NCI-H128 (cell line): Measurements from ENCODE around the gene NFATC2IP.
"Not testable (repeated sequence)": the region's sequence is repeated elsewhere in the genome, so short reads cannot be mapped to it uniquely, and the experiment has no call there.

Experiments used
- DNase-seq: peaks from one replicate; lab custom pipeline; 2025; ENCODE audit not compliant: unreplicated experiment; lab: John Stamatoyannopoulos, UW

Gene NFATC2IP

GRCh38 chr16:28925386-28926228 lies 25.1 kb upstream of the NFATC2IP start:
- peak; percentile 17 for DNase-seq

- not testable (repeated sequence) for DNase-seq
Measured at GRCh38 chr16:28926284-28926683, 24.5 kb upstream of the NFATC2IP start.

GRCh38 chr16:28927815-28928214 lies 22.9 kb upstream of the NFATC2IP start:
- DNase-seq, result no peak

- no peak for DNase-seq
Measured at GRCh38 chr16:28930203-28930602, 20.5 kb upstream of the NFATC2IP start.

- no peak for DNase-seq
Measured at GRCh38 chr16:28930652-28931051, 20.1 kb upstream of the NFATC2IP start.

- no peak for DNase-seq
Measured at GRCh38 chr16:28931801-28932225, 18.9 kb upstream of the NFATC2IP start, which contains the start of gene CD19. Gene CD19, plus strand, starts transcription at chr16:28931971. Its CDS starts 30 bp downstream, at chr16:28932001.

- DNase-seq, result no peak
Measured at GRCh38 chr16:28932339-28933141, 18.2 kb upstream of the NFATC2IP start.

- no peak for DNase-seq
Measured at GRCh38 chr16:28933171-28933570, 17.6 kb upstream of the NFATC2IP start.

- no peak for DNase-seq
Measured at GRCh38 chr16:28935346-28935745, 15.4 kb upstream of the NFATC2IP start.

- no peak for DNase-seq
Measured at GRCh38 chr16:28935924-28936783, 14.6 kb upstream of the NFATC2IP start.

GRCh38 chr16:28936784-28937155 lies 14.0 kb upstream of the NFATC2IP start:
- no peak for DNase-seq

- DNase-seq, result no peak
Measured at GRCh38 chr16:28937222-28937876, 13.4 kb upstream of the NFATC2IP start.

- DNase-seq, result no peak
Measured at GRCh38 chr16:28938721-28939120, 12.0 kb upstream of the NFATC2IP start.

- not testable (repeated sequence) for DNase-seq
Measured at GRCh38 chr16:28939825-28940224, 10.9 kb upstream of the NFATC2IP start.

GRCh38 chr16:28943281-28943680 lies 7.5 kb upstream of the NFATC2IP start:
- DNase-seq, result no peak

GRCh38 chr16:28946681-28947080 lies 4.1 kb upstream of the NFATC2IP start:
- DNase-seq, result no peak

GRCh38 chr16:28951410-28951943 lies 740 bp downstream of the NFATC2IP start:
- DNase-seq, result no peak

GRCh38 chr16:28958216-28958615 lies 7.5 kb downstream of the NFATC2IP start:
- DNase-seq, result no peak

- no peak for DNase-seq
Measured at GRCh38 chr16:28958836-28959235, 8.1 kb downstream of the NFATC2IP start.

GRCh38 chr16:28964072-28964471 lies 13.3 kb downstream of the NFATC2IP start:
- no peak for DNase-seq
